ENCODE measurements around the gene AKT2. TPM values are rescaled to one million over a fixed set of nuclear protein-coding genes. Genes with fewer than 3 reads are reported as not detected.

The AKT2 gene
- total RNA-seq, 1 donor from 2014 or later = 105 TPM

DNA sequence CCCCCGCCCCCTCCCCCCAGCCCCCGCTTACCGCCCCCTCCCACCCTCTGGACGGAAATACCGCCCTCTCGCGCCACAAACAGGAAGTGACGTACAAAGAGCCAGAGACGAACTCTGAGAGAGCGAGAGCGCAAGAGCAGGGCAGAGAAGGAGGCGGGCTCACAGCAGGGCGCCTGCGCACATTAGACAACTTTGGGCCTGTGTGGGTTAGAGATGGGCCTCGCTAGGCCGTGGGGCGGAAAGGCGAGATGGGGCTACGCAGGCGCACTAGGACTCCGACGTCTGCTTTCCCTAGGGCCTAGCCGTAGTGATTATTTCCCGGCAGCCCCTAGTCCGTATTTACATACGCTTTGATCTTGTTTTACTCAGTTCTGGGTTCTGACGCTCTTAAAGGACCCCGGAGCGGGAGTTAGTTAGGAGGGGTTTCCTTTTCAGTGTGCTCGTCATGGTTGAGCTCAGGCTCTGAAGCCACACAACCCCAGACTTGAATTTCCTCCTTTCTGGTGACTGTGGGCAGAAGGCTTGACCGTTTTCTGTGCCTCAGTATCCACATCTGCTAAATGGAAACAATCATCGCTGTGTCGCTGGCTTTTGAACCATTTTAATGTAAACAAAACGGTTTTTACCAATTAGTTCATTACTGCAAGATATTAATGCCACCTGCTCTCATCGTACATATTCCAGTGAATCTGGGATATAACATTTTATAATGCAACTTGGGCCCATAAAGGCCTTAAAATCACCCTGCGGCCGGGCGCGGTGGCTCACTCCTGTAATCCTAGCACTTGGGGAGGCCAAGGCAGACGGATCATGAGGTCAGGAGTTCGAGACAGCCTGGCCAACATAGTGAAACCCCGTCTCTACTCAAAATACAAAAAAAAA lies 449 bp upstream of the AKT2 start:
- TF ChIP-seq, protein P1, sequence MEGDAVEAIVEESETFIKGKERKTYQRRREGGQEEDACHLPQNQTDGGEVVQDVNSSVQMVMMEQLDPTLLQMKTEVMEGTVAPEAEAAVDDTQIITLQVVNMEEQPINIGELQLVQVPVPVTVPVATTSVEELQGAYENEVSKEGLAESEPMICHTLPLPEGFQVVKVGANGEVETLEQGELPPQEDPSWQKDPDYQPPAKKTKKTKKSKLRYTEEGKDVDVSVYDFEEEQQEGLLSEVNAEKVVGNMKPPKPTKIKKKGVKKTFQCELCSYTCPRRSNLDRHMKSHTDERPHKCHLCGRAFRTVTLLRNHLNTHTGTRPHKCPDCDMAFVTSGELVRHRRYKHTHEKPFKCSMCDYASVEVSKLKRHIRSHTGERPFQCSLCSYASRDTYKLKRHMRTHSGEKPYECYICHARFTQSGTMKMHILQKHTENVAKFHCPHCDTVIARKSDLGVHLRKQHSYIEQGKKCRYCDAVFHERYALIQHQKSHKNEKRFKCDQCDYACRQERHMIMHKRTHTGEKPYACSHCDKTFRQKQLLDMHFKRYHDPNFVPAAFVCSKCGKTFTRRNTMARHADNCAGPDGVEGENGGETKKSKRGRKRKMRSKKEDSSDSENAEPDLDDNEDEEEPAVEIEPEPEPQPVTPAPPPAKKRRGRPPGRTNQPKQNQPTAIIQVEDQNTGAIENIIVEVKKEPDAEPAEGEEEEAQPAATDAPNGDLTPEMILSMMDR (IDR thresholded peaks at IDR 0.05) = no peak
- TF ChIP-seq POLR2AphosphoS5 (IDR thresholded peaks at IDR 0.05; ENCODE audit: insufficient read depth in 1 of 2, low read depth in 1 of 2) = peak; percentile 83 to 99
- no peak for TF ChIP-seq POLR2A (IDR thresholded peaks at IDR 0.05)
- H3K9me3 ChIP-seq = no peaks in the 10 kb centered on the region
- H3K27me3 ChIP-seq = no peaks in the 10 kb centered on the region
- H3K4me3 ChIP-seq = peak overlapping the region; percentile 85 to 93
- DNase-seq (ENCODE audit: extremely low spot score in 2 of 2) = peak in 1 of 2 donors; percentile 99
- intact Hi-C loops (cut with DNase I) = no loop called here
- H3K4me1 ChIP-seq = peaks cover 50% of the 10 kb centered on the region
- peak overlapping the region; percentile 98 for H3K27ac ChIP-seq
- H3K36me3 ChIP-seq = no peaks in the 10 kb centered on the region

DNA sequence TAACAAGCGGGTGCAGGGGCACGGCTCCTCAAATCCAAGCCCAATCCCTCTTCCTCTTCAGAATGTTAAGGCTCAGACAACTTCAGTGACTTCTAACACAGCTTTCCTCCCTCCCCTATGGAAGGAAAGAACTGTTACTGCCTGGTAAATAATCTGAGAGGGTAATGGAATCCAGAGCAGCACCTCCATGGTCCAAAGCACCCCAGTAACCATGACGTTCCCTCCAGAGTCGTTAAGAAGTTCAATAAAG lies 969 bp downstream of the AKT2 start:
- Histone ChIP-seq H3K4me3 (peak overlapping the region; percentile 85 to 93), H3K27me3 (no peaks in the 10 kb centered on the region), H3K4me1 (peaks cover 64% of the 10 kb centered on the region), H3K36me3 (no peaks in the 10 kb centered on the region), H3K9me3 (no peaks in the 10 kb centered on the region), H3K27ac (peak overlapping the region; percentile 98)
- intact Hi-C loops (cut with DNase I) = no loop called here
- TF ChIP-seq, protein P1 (IDR thresholded peaks at IDR 0.05) = no peak
- TF ChIP-seq POLR2AphosphoS5 (IDR thresholded peaks at IDR 0.05; ENCODE audit: insufficient read depth in 1 of 2, low read depth in 1 of 2) (no peak), POLR2A (IDR thresholded peaks at IDR 0.05) (no peak)
- no peak for DNase-seq (ENCODE audit: extremely low spot score in 2 of 2)

DNA sequence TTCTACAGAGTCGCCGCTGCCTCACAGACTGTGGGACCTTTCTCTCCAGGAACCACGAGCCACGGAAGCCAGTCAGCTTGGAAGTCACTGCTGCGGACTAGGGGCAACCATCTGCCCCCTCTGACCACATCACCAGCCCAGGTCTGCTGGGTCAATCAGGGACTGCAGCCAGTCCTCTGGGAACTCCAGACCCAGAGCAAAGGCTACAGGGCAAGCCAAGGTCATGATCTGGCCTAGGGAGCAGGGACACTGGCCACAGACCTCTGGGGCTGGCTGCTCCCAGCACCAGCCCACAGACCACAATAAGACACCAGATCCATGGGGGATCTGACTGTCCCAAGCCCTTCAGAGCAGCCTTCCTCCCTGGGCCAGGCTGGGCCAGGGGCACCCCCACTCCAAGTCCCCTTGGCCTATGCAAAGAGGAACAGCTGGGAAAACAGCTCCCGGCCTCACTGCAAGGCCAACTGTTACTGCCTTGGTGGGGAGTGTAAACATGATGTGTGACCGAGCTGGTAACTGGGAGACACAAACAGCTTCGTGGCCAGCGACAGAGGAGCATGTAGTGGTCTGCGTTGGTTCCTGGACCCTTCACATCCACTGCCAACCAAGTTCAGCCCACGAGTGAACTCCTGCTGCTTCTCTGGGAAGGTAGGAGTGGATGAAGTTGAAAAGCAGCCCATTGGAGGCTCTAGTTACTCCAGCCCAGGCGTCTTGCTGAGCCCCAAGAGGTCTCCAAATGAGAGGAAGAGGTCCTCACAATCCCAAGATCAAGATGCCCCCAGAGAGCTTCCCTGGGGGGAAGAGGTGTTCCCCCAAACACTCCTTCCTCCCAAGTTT lies 1.5 kb downstream of the AKT2 start:
- intact Hi-C loops (cut with DNase I) = no loop called here
- no peaks in the 10 kb centered on the region for H3K27me3 ChIP-seq
- H3K4me3 ChIP-seq = peak overlapping the region; percentile 85 to 93
- H3K9me3 ChIP-seq = no peaks in the 10 kb centered on the region
- peak overlapping the region; percentile 98 for H3K27ac ChIP-seq
- H3K36me3 ChIP-seq = no peaks in the 10 kb centered on the region
- no peak for DNase-seq (ENCODE audit: extremely low spot score in 2 of 2)
- H3K4me1 ChIP-seq = peaks cover 70% of the 10 kb centered on the region
- TF ChIP-seq POLR2A (IDR thresholded peaks at IDR 0.05) = no peak
- TF ChIP-seq, protein P1 (IDR thresholded peaks at IDR 0.05) = no peak
- TF ChIP-seq POLR2AphosphoS5 (IDR thresholded peaks at IDR 0.05; ENCODE audit: insufficient read depth in 1 of 2, low read depth in 1 of 2) = no peak

DNA sequence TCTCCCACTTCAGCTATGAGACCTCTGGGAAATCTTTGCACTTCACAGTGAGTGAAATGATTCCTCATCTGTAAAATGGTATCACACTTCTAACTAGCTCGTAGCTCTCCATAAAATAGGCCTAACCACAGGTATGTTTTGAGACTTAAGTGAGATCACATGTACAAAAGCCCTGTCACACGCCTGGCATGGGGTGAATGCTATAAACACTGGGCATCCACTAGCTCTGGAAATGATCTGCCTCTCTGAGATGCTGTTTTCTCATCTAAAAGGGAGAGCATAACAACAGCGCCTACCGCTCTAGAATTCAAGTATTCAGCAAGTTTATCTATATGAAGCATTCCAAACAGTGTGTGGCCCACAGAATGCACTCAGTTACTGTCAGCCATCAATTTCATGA lies 2.2 kb downstream of the AKT2 start:
- no peaks in the 10 kb centered on the region for H3K9me3 ChIP-seq
- DNase-seq (ENCODE audit: extremely low spot score in 2 of 2) = no peak
- H3K27ac ChIP-seq = peak overlapping the region; percentile 98
- no peaks in the 10 kb centered on the region for H3K36me3 ChIP-seq
- no peaks in the 10 kb centered on the region for H3K27me3 ChIP-seq
- peaks cover 77% of the 10 kb centered on the region for H3K4me1 ChIP-seq
- intact Hi-C loops (cut with DNase I) = no loop called here
- TF ChIP-seq POLR2A (IDR thresholded peaks at IDR 0.05) (no peak), POLR2AphosphoS5 (IDR thresholded peaks at IDR 0.05; ENCODE audit: insufficient read depth in 1 of 2, low read depth in 1 of 2) (no peak)
- TF ChIP-seq, protein P1 (IDR thresholded peaks at IDR 0.05) = no peak
- H3K4me3 ChIP-seq = peak overlapping the region in 1 of 2 donors; percentile 93

Data from vagina (tissue), 2 donors.